GM08714 (cell line): ENCODE results near the gene GJB5.

ENCODE experiments used
- H3K4me3 ChIP-seq: fragments of 200-500 bp; sonication (Bioruptor generic); 2 replicates; pipeline ENCODE4 v1.5.1; 2014; ENCODE audit warnings: mild to moderate bottlenecking, low read length, inconsistent platforms
- ZNF274 ChIP-seq: IDR thresholded peaks from 2 replicates; pipeline ENCODE4 v1.6.1; 2012; ENCODE audit warnings: mild to moderate bottlenecking, low read depth, low read length

The GJB5 gene

GRCh38 chr1:34787461-34788420, 32.9 kb downstream of the GJB5 start:
- no peak for TF ChIP-seq ZNF274
- no peak overlapping the region for H3K4me3 ChIP-seq

- no peak overlapping the region for H3K4me3 ChIP-seq
- no peak for TF ChIP-seq ZNF274
These were observed 36.1 kb downstream of the GJB5 start for GRCh38 chr1:34790985-34791384.

DNA sequence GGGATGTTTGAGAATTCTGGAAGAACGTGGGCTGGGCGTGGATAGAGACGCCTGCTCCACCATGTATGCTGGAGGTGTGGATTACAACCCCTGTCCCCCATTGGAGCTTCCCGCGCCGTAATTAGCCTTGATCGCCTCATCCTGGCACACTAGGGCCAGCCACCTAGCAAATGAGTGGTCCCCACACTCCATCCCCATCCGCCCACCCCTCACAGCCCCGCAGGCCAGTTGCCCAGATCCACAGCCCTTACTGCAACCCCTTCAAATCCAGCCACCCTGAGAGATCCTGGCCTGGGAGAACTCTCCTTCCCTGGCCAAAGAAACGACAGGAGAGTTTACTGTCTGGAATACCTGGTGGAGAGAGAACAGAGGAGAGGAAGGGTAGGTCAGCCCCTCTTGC, 37.6 kb downstream of the GJB5 start:
- H3K4me3 ChIP-seq: no peak overlapping the region
- no peak for TF ChIP-seq ZNF274

DNA sequence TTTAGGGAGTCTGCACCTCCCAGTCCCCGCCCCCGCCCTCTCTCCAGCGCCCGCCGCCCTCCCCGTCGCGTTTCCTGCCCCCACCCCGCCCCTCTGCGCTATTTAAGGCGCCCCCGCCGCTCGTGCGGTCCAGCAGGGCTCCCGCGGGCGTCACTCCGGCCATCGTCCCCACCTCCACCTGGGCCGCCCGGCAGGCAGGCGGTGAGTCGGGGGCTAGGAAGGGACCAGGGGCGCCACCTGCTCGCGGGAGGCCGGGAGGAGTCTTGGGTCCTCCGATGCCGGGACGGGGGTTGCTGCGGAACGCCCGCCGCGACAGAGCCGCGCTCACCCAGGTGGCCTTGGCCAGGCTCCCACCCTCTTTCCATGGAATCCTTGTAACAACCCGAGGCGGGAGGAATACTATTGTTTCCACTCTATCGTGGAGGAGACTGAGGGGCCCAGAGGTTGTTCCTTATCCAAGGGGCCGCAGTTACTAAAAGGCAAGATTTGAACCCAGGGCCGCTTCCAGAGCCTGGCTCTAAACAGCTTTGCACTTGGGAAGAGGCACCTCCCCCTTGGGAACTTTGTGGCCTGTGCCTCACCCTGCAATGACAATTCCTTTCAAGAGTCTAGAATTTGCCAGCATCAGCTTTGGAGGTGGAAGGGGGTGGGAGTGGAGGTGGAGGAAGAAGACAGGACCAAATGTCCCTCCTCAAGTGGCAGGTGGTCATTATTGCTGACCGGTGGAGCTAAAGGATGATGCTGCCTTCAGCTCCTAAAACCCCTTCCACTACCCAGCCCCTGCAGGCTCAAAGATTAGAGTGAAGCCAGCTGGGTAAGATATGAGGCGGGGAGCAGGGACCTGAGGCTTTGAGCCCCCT, 38.3 kb downstream of the GJB5 start, which contains the start of gene GJA4:
Gene GJA4 (plus strand): TSS at position 132 of the 860 bp plus-strand sequence. CDS start 1,215 bp downstream, outside the sequence.
- TF ChIP-seq ZNF274: no peak
- H3K4me3 ChIP-seq: no peak within 1 kb of the TSS

DNA sequence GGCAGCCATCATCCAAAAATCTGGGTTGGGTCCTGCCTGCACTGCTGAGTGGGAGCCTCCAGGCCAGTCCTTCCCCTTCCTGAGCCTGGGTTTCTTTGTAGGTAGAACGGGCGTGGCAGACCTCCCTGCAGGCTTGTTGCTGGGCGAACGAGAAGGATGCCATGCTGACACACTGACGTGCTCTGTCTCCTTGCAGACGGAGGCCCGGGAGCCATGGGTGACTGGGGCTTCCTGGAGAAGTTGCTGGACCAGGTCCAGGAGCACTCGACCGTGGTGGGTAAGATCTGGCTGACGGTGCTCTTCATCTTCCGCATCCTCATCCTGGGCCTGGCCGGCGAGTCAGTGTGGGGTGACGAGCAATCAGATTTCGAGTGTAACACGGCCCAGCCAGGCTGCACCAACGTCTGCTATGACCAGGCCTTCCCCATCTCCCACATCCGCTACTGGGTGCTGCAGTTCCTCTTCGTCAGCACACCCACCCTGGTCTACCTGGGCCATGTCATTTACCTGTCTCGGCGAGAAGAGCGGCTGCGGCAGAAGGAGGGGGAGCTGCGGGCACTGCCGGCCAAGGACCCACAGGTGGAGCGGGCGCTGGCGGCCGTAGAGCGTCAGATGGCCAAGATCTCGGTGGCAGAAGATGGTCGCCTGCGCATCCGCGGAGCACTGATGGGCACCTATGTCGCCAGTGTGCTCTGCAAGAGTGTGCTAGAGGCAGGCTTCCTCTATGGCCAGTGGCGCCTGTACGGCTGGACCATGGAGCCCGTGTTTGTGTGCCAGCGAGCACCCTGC, 39.3 kb downstream of the GJB5 start:
- no peak for TF ChIP-seq ZNF274
- H3K4me3 ChIP-seq: no peak overlapping the region

- no peak overlapping the region for H3K4me3 ChIP-seq
- no peak for TF ChIP-seq ZNF274
These were observed 39.9 kb downstream of the GJB5 start for GRCh38 chr1:34794790-34795180.

DNA sequence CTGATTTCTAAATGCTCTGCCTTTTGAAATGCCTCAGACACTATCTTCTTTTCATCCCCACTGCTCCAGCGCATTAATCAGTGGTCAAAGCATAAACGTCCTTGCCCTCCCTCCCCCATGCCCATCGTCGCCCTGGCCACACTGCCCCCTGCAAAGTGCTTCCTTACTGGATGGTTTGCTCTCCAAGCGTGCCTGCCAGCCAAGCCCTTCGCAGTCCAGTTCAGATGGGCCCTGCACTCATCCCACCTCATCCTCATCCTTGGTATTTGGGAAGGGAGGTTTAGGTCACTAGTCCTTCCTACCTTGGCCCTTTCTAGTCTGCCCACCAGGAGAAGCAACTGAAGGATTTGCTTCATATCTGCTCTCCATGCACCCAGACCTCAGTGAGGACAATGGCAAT, 41.1 kb downstream of the GJB5 start:
- TF ChIP-seq ZNF274: no peak
- H3K4me3 ChIP-seq: no peak overlapping the region

DNA sequence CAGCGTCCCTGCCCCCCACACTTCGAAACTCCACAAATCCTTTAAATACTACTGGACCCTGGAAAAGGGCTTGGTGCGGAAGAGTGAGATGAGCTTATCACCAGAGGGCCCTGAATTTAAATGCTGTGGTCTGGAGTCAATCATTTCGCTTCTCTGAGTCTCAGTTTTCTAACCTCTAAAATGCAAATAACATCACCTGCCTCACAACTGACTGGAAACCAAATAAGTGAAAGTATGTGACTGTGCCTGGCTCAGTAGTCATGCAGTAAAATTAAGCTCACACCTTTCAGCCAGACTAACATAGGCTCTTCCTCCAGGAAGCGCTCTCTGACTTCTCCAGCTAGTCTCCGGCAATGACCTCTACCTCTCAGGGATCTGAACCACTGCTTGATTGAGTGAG, 42.1 kb downstream of the GJB5 start:
- H3K4me3 ChIP-seq: no peak overlapping the region
- TF ChIP-seq ZNF274: no peak

DNA sequence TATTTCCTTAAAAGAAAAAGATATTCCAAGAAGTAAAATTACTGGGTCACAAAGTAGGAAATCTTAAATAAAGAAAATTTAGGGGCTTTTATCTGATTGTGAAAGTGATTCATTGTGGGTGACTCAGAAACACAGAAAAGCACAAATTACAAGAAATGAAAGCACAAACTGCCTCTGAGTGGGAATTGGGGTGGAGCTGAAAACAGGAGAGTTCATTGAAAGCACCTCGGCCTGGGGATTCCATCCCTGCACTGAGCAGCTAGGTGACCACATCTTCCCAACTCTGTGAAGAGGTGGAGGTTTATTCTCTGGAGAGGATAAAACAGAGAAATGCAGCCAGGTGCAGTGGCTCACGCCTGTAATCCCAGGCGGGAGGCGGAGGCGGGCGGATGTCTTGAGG, 45.4 kb downstream of the GJB5 start:
- TF ChIP-seq ZNF274: no peak
- no peak overlapping the region for H3K4me3 ChIP-seq

GRCh38 chr1:34803770-34804169, 48.9 kb downstream of the GJB5 start:
- no peak overlapping the region for H3K4me3 ChIP-seq
- TF ChIP-seq ZNF274: no peak

DNA sequence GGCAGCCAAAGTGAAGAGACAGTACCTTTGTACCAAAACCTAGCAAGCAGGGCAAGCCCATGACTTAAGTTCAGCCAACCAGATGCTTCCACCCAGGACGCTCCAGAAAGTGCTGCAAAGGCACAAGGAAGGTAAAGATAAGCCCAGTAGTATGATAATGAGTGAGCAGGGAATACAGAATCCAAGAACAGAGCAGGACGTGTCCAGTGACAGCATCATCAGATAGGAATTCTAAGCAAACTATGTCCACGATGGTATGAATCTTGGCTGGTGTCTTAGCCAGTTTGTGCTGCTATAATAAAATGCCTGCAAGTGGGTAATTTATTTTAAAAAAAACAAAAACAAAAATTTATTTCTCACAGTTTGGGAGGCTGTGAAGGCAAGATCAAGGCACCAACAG, 51.5 kb downstream of the GJB5 start:
- no peak for TF ChIP-seq ZNF274
- H3K4me3 ChIP-seq: no peak overlapping the region
